B cell (primary cell): ENCODE data around the gene SERPINB6. TPM values are rescaled to one million over a fixed set of nuclear protein-coding genes. Genes with fewer than 3 reads are reported as not detected.

Experiments used
- ATAC-seq: fragments of 200-7000 bp; cut with Tn5 transposase; one replicate; pipeline ENCODE4 v1.10.0; 2021; ENCODE audit warnings: low read depth, mild to moderate bottlenecking, moderate number of reproducible peaks, moderate library complexity
- CTCF ChIA-PET: fragments of 350-600 bp; sonication (Branson Sonifier 250); formaldehyde crosslinking; loops from one replicate; lab custom pipeline; 2021; ENCODE audit warnings: antibody characterized with exemption, inconsistent platforms; lab: Charles Lee
- POLR2A ChIA-PET: fragments of 350-600 bp; sonication (Branson Sonifier 250); formaldehyde crosslinking; loops from one replicate; lab custom pipeline; 2021; ENCODE audit warnings: antibody characterized with exemption; lab: Charles Lee
- DNase-seq: peaks from one replicate; pipeline ENCODE4 v3.0.0; 2013
- H2AFZ ChIP-seq: 2 replicates; pipeline ENCODE4 v1.6.1; 2012; ENCODE audit warnings: mild to moderate bottlenecking, low read depth, low read length; ENCODE audit not compliant: insufficient read depth, poor library complexity, severe bottlenecking
- H3K27ac ChIP-seq, 2 donors: 1 replicate in 1 of 2; 2 replicates in 1 of 2; pipeline ENCODE4 v1.5.1; 2012 to 2013; ENCODE audit warnings: low read length in 2 of 2, mild to moderate bottlenecking in 2 of 2, moderate library complexity in 1 of 2
- H3K27me3 ChIP-seq, 4 experiments: fragments of 200-600 bp in 1 of 4; sonication (generic) in 1 of 4; replicated peaks in 1 of 4; 1 replicate in 2 of 4; 2 replicates in 2 of 4; pipeline versions ENCODE4 v1.6.1 to v1.7.0; 2013 to 2016; ENCODE audit warnings: low read length in 3 of 4, mild to moderate bottlenecking in 2 of 4, mixed read lengths in 1 of 4, moderate library complexity in 1 of 4; ENCODE audit not compliant: insufficient read depth in 4 of 4, control insufficient read depth in 3 of 4; ENCODE audit errors: control extremely low read depth in 1 of 4
- H3K36me3 ChIP-seq, 2 experiments: replicated peaks in 1 of 2; 1 replicate in 1 of 2; 2 replicates in 1 of 2; pipeline versions ENCODE4 v1.6.1 to v1.7.1; 2013; ENCODE audit warnings: low read length in 1 of 2; ENCODE audit not compliant: insufficient read depth in 2 of 2, control insufficient read depth in 1 of 2; ENCODE audit errors: control extremely low read depth in 1 of 2, extremely low read depth in 1 of 2
- H3K4me1 ChIP-seq, 2 donors: fragments of 200-600 bp in 1 of 2; sonication (generic) in 1 of 2; 1 replicate in 1 of 2; 2 replicates in 1 of 2; pipeline versions ENCODE4 v1.5.1 to v1.6.1; 2013 to 2017; ENCODE audit warnings: low read length in 2 of 2; ENCODE audit not compliant: control insufficient read depth in 2 of 2, insufficient read depth in 2 of 2
- H3K4me2 ChIP-seq: replicated peaks from 2 replicates; pipeline ENCODE3; 2012; ENCODE audit warnings: mild to moderate bottlenecking, low read depth, low read length; ENCODE audit not compliant: poor library complexity, severe bottlenecking
- H3K4me3 ChIP-seq, 5 experiments: fragments of 200-600 bp in 1 of 5; sonication (generic) in 1 of 5; 1 replicate in 3 of 5; 2 replicates in 2 of 5; pipeline versions ENCODE4 v1.5.1 to v1.7.0; 2011 to 2016; ENCODE audit warnings: low read length in 4 of 5, mild to moderate bottlenecking in 4 of 5, low read depth in 2 of 5, control low read depth in 1 of 5, moderate library complexity in 1 of 5; ENCODE audit not compliant: insufficient read depth in 1 of 5; ENCODE audit errors: control extremely low read depth in 1 of 5, extremely low read depth in 1 of 5
- H3K79me2 ChIP-seq: fragments of 200-600 bp; sonication (generic); one replicate; pipeline ENCODE4 v1.6.0; 2016; ENCODE audit warnings: low read length; ENCODE audit not compliant: control insufficient read depth, insufficient read depth
- H3K9ac ChIP-seq: fragments of 200-600 bp; sonication (generic); 2 replicates; pipeline ENCODE4 v1.6.1; 2017; ENCODE audit warnings: mild to moderate bottlenecking, low read length, moderate library complexity
- H3K9me3 ChIP-seq, 3 donors: one replicate each; pipeline versions ENCODE4 v1.6.1 to v1.7.1; 2013; ENCODE audit warnings: low read length in 2 of 3; ENCODE audit not compliant: control insufficient read depth in 2 of 3, insufficient read depth in 1 of 3; ENCODE audit errors: control extremely low read depth in 1 of 3
- H4K20me1 ChIP-seq: 2 replicates; pipeline ENCODE4 v1.6.0; 2012; ENCODE audit warnings: mild to moderate bottlenecking, low read length; ENCODE audit not compliant: insufficient read depth, control insufficient read depth, poor library complexity, severe bottlenecking
- H3K27ac Mint-ChIP-seq: one replicate; pipeline ENCODE4 v1.8.0; 2021; ENCODE audit warnings: mixed read lengths
- H3K27me3 Mint-ChIP-seq: one replicate; pipeline ENCODE4 v1.8.0; 2021; ENCODE audit warnings: mixed read lengths
- H3K4me1 Mint-ChIP-seq: one replicate; pipeline ENCODE4 v1.8.0; 2021; ENCODE audit warnings: mixed read lengths
- H3K4me3 Mint-ChIP-seq: one replicate; pipeline ENCODE4 v1.8.0; 2021; ENCODE audit warnings: mixed read lengths
- H3K9me3 Mint-ChIP-seq: one replicate; pipeline ENCODE4 v1.8.0; 2022; ENCODE audit warnings: mixed read lengths; ENCODE audit not compliant: insufficient read depth
- EZH2 ChIP-seq: IDR thresholded peaks from 2 replicates; pipeline ENCODE4 v1.6.1; 2012; ENCODE audit warnings: borderline replicate concordance, low read depth, mild to moderate bottlenecking, moderate library complexity, low read length; ENCODE audit not compliant: insufficient read depth, poor library complexity, severe bottlenecking
- intact Hi-C: fragments of 100-400 bp; cut with micrococcal nuclease; formaldehyde crosslinking; loops from one replicate; pipeline ENCODE4 v1.10.0; 2022
- polyA plus RNA-seq: library from polyadenylated mRNA; depleted of rRNA; stranded (reverse); fragments of >200 nt; gene quantifications from 2 replicates; pipeline ENCODE4 v1.2.3, GENCODE V29; 2012
- total RNA-seq, 2 donors: library from RNA; stranded (reverse); fragments of 120-200 nt in 1 of 2; gene quantifications; 1 replicate in 1 of 2; 2 replicates in 1 of 2; pipeline versions ENCODE4 v1.2.3 to v1.2.4, GENCODE V29; 2013 to 2022
- TF ChIP-seq, protein P1 (sequence below): fragments of 200-600 bp; IDR thresholded peaks from one replicate; pipeline ENCODE4 v1.8.0; 2022; ENCODE audit warnings: antibody characterized with exemption, mild to moderate bottlenecking

Gene SERPINB6
- total and polyA plus RNA-seq, 2 donors (not counting 1 experiment from before 2014, with no cell fraction given) = 35.2 to 58.5 TPM

DNA sequence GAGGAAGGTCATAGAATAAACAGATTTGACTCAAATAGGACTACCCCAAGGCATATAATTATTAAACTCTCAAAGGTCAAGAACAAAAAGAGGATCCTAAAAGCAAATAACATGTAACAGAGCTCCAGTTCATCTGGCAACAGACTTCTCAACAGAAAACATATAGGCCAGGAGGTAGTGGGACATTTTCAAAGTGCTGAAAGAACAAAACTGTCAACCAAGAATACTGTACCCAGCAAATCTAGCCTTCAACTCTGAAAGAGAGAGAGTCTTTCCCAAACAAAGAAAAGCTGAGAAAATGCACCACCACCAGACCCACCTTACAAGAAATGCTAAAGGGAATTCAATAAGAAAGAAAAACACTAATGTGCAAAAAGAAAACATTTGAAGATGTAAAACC, 40.2 kb upstream of the SERPINB6 start:
- intact Hi-C loops = no loop called here
- H4K20me1 ChIP-seq = no peaks in the 10 kb centered on the region
- TF ChIP-seq EZH2 = no peak
- TF ChIP-seq, protein P1, sequence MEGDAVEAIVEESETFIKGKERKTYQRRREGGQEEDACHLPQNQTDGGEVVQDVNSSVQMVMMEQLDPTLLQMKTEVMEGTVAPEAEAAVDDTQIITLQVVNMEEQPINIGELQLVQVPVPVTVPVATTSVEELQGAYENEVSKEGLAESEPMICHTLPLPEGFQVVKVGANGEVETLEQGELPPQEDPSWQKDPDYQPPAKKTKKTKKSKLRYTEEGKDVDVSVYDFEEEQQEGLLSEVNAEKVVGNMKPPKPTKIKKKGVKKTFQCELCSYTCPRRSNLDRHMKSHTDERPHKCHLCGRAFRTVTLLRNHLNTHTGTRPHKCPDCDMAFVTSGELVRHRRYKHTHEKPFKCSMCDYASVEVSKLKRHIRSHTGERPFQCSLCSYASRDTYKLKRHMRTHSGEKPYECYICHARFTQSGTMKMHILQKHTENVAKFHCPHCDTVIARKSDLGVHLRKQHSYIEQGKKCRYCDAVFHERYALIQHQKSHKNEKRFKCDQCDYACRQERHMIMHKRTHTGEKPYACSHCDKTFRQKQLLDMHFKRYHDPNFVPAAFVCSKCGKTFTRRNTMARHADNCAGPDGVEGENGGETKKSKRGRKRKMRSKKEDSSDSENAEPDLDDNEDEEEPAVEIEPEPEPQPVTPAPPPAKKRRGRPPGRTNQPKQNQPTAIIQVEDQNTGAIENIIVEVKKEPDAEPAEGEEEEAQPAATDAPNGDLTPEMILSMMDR = no peak
- no peak overlapping the region for H3K9ac ChIP-seq
- ChIA-PET CTCF (interaction anchor here (2.5 kb wide), 1 partner anchor 10 kb away, joined by 8 read pairs; no protein-coding TSS in a partner anchor), POLR2A (no interaction called here)
- no peak for DNase-seq
- peaks cover 2 to 21% (median 13%) of the 10 kb centered on the region in 3 donors for H3K9me3 ChIP-seq
- Mint-ChIP-seq H3K4me3 (no peak overlapping the region), H3K9me3 (peaks cover 11% of the 10 kb centered on the region), H3K27me3 (no peaks in the 10 kb centered on the region), H3K4me1 (no peaks in the 10 kb centered on the region), H3K27ac (no peak overlapping the region)
- no peaks in the 10 kb centered on the region for H3K4me1 ChIP-seq
- no peak for ATAC-seq
- no peak overlapping the region for H2AFZ ChIP-seq
- no peaks in the 10 kb centered on the region for H3K79me2 ChIP-seq
- peaks cover 0 to 14% of the 10 kb centered on the region in 2 experiments for H3K36me3 ChIP-seq
- no peak overlapping the region for H3K4me3 ChIP-seq
- no peaks in the 10 kb centered on the region for H3K27me3 ChIP-seq
- H3K4me2 ChIP-seq = no peak overlapping the region
- H3K27ac ChIP-seq = no peak overlapping the region

DNA sequence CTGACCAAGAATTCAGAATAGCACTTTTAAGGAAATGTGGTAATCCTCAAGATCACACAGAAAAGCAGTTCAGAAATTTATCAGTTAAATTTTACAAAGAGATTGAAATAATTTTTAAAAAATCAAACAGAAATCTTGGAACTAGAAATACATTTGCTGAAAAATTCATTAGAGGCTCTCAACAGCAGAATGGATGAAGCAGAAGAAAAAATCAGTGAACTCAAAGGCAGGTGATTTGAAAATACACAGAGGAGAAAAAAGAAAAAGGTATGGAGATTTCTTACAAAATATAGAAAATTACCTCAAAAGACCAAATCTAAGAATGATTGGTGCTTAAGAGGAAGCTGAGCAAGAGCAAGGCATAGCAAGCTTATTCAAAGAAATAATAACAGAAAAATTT, 39.8 kb upstream of the SERPINB6 start:
- ChIA-PET POLR2A (no interaction called here), CTCF (interaction anchor here (1.2 to 2.5 kb wide), 3 partner anchors 10 to 27 kb away, joined by 3 to 8 read pairs (median 4); no protein-coding TSS in a partner anchor)
- Histone ChIP-seq H3K4me2 (no peak overlapping the region), H3K36me3 (peaks cover 0 to 18% of the 10 kb centered on the region in 2 experiments), H4K20me1 (no peaks in the 10 kb centered on the region), H3K9me3 (peaks cover 2 to 21% (median 13%) of the 10 kb centered on the region in 3 donors), H3K27me3 (no peaks in the 10 kb centered on the region), H3K27ac (no peak overlapping the region), H3K79me2 (no peaks in the 10 kb centered on the region), H3K4me1 (no peaks in the 10 kb centered on the region), H3K4me3 (no peak overlapping the region), H3K9ac (no peak overlapping the region), H2AFZ (no peak overlapping the region)
- intact Hi-C loops = no loop called here
- TF ChIP-seq, protein P1 = no peak
- TF ChIP-seq EZH2 = no peak
- peaks cover 11% of the 10 kb centered on the region for H3K9me3 Mint-ChIP-seq
- H3K4me3 Mint-ChIP-seq = no peak overlapping the region
- no peak for DNase-seq
- no peaks in the 10 kb centered on the region for H3K27me3 Mint-ChIP-seq
- H3K27ac Mint-ChIP-seq = no peak overlapping the region
- no peaks in the 10 kb centered on the region for H3K4me1 Mint-ChIP-seq
- ATAC-seq = no peak
